ENCODE measurements around the gene AP1B1. TPM values are rescaled to one million over a fixed set of nuclear protein-coding genes. Genes with fewer than 3 reads are reported as not detected.
A peak's percentile ranks its signal among the peaks of the same experiment; 100 is the strongest.

The AP1B1 gene
- total RNA-seq, 1 experiment from 2014 or later, result 64.1 TPM

- no peak for DNase-seq (ENCODE audit: low read depth)
These were observed 55.4 kb downstream of the AP1B1 start for GRCh38 chr22:29332886-29333496.

DNA sequence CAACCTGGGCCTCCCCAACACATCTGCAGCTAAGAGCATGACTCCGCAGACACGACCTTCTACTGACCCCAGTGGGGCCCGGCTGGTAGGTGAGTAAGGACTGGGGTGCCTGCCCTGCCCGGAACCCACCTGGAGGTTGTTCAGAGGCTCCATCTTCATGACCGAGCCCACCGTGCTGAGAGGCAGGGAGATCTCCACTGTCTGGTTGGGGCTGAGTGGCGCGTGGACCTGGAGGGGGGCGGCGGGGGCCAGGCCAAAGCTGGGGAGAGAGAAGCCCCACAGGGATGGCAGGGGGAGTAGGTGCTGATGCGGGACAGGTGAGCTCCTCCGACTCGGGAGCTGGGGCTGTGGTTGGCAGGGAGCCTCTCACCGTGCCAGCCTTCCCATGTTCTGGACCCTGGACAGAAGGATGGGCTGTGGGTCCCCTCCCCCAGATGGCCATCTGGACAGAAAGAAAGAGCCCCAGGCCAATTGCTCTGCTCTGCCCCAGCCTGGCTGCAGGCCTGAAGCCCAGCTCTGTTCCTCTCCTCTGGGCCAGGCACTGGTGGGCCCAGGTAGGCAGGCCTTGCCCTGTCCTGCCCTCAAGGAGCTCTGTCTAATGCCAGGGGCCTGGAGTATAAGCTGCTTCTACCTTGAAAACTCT lies 56.6 kb downstream of the AP1B1 start:
- no peak for DNase-seq (ENCODE audit: low read depth)

DNA sequence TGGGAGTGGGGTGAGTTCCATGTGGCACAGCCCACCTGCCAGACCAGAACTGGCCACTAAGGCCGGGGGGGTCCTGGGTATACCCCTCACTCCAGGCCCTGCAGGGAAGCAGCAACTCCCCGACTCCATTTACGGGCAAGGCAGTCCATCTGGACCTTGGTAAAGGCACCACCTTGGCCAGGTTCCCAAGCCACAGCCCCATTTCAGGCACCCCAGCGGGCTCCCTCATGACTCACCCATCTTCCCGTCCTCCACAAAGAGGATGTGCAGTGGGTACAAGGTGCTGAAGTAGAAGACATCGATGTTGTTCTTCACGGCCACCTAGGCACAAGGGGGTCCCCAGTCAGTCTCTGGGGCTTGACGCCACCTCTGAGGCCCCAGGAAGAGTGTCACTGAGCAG lies 57.2 kb downstream of the AP1B1 start:
- no peak for DNase-seq (ENCODE audit: low read depth)

- no peak for DNase-seq (ENCODE audit: low read depth)
These were observed 57.6 kb downstream of the AP1B1 start for GRCh38 chr22:29330753-29331152.

DNA sequence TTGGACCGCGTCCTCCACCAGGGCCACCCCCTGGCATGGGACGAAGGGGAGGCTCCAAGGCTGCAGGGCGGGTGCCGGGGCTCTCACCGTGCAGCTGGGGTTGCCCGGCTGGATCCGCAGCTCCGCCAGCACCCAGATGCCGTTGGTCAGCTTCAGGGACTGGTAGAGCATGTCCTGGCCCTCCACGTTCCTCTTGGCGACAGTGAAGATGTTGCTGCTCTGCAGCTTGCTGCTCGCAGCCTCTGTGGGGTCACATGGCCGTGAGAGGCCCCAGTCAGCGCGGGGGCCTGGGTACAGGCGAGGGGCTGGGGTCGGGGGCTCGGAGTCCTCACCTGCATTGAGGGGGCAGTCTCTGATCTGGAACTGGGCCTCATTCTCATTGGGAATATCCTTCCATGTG lies 58.1 kb downstream of the AP1B1 start:
- DNase-seq (ENCODE audit: low read depth), result no peak

DNA sequence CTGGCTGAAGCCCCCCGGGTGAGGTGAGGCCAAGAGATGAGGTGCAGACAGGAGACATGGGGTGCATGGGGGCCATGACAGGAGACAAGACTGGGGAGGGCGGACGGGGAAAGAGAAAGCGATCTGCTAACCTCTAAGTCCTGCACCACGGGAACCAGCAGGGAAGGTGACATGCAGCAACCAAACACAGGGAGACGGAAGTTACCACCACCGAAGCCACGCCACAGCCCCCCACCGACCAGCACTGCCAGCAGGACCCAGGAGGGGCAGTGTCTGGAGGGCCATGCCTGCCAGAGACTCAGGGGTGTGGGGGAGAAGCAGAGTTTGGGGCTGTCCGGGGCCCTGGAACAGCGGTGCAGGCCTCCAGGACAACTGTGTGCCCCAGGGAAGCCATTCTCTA lies 58.8 kb downstream of the AP1B1 start:
- DNase-seq (ENCODE audit: low read depth), result no peak

DNA sequence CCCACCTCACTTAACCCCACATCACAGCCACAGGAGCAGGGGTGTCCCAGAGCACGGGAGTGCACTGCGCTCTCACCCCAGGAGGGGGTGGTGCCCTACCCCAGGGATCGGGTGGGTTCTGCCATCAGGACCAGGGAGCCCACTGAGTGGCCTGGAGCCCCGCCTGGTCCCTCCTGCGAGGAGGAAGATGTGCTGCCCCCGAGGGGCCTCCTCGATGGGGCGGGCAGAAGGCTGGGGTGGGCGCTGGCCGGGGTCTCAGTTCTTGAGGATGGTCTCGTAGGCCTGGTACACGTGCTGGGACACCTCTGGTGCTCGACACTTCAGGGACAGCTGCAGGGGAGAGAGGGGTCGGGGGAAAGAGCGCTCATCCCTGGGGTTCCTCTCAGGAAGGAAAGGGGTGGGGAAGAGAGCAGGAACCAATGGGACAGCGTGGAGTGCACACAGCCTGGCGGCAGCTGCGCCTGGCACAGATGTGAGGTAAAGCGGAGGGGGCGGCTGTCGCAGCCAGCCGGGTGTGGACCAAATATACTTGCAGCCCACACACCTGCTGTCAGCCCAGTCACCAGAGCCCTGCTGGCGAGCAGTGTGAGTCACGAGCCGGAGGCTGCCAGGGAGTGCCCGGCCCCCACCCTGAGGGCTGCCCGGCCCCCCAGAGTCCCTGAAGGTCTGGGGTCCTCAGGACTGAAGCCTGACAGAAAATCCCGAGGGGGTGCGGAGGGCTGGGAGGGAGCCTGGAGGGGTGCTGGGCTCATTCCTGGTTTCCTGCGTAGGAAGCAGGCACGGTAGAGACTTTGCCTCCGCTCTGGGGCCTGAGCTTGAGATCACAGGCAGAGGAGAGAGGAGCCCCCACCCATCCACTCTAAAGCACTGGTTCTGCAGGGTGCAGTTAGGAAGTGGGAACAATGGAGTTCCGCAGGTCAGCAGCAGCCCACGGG lies 59.5 kb downstream of the AP1B1 start:
- DNase-seq (ENCODE audit: low read depth), result peak; percentile 75

- DNase-seq (ENCODE audit: low read depth), result no peak
These were observed 60.3 kb downstream of the AP1B1 start for GRCh38 chr22:29328055-29328454.

- DNase-seq (ENCODE audit: low read depth), result no peak
These were observed 61.1 kb downstream of the AP1B1 start for GRCh38 chr22:29327089-29327764.

DNA sequence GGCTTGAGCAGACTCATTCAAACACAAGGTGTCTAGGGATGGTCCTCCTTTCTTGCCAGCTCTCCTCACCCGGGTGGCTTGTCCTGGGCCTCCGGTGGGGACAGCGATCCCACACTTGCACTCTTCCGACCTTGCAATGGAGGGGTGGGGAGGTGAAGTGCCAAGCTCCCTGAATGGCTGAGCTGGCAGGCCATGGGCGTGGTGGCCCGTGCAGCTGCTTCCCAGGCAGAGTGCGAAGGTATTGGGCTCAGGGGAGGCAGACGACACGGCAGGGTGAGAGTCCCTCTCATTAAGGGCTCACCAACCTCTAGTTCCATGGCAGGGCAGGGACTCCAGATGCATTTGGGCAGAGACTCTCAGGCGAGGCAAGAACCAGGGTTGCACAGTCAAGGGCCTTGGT lies 61.9 kb downstream of the AP1B1 start:
- DNase-seq (ENCODE audit: low read depth), result no peak

- DNase-seq (ENCODE audit: low read depth), result no peak
These were observed 62.5 kb downstream of the AP1B1 start for GRCh38 chr22:29325785-29326315.

DNA sequence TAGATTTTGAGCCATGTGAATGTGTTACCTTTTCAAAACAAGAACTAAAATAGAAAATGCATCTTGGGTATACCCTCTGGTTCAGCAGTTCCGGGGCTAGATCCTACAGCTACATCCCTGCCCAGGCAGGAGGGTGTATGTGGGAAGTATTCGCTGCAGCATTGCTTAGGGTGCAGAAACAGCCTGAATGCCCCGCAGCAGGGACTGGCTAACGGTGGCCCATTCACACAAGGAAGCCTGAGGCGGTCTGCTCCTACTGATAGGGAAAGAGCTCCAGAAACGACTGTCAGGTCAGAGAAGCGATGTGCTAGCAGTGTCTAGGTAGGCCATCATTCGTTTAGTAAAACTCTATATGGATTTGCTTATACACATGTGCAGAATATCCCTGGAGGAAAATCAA lies 63.0 kb downstream of the AP1B1 start:
- no peak for DNase-seq (ENCODE audit: low read depth)

DNA sequence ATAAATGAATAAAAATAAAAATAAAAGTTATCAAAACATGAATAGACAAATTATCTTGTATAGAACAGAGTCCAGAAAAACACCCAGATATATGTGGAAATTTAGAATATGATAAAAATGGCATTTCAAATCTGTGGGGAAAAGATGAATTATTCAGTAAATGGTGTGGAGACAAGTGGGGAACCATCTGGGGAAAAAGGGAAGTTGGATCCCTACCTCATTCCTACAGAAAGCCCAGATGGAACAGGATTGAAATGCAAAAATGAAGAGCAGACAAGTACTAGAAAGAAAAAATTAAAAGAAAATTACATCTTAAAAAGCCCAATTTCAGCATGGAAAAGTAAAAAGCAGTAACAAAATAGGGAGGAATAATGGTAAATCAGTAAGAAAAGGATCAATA lies 64.7 kb downstream of the AP1B1 start:
- no peak for DNase-seq (ENCODE audit: low read depth)

GRCh38 chr22:29320546-29320945 lies 67.8 kb downstream of the AP1B1 start:
- no peak for DNase-seq (ENCODE audit: low read depth)

DNA sequence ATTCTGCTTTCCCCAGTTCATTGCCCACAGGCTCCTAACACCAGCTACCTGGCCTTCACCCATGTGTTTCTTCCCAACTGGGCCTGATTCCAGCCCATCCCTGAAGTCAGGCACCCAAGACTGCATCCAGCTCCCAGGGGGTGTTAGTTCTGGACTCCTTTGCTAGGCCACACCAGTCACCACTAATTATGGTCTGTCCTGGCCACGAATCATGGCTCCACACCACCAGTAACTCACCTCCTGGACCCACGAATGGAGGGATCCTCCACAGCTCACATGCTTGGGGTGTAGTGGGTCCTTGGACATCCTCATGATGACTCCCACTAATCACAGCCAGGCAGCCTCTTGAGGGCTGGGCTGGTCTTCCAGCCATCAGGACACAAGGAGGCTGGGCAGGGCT lies 69.3 kb downstream of the AP1B1 start:
- DNase-seq (ENCODE audit: low read depth), result no peak

GRCh38 chr22:29317827-29318454 lies 70.4 kb downstream of the AP1B1 start:
- DNase-seq (ENCODE audit: low read depth), result no peak

- DNase-seq (ENCODE audit: low read depth), result no peak
These were observed 72.1 kb downstream of the AP1B1 start for GRCh38 chr22:29316141-29316828.

- DNase-seq (ENCODE audit: low read depth), result no peak
These were observed 72.9 kb downstream of the AP1B1 start, which contains the start of gene RASL10A for GRCh38 chr22:29315286-29316140. Gene RASL10A (minus strand): TSS chr22:29315697. CDS start chr22:29315246, 451 bp downstream.

DNA sequence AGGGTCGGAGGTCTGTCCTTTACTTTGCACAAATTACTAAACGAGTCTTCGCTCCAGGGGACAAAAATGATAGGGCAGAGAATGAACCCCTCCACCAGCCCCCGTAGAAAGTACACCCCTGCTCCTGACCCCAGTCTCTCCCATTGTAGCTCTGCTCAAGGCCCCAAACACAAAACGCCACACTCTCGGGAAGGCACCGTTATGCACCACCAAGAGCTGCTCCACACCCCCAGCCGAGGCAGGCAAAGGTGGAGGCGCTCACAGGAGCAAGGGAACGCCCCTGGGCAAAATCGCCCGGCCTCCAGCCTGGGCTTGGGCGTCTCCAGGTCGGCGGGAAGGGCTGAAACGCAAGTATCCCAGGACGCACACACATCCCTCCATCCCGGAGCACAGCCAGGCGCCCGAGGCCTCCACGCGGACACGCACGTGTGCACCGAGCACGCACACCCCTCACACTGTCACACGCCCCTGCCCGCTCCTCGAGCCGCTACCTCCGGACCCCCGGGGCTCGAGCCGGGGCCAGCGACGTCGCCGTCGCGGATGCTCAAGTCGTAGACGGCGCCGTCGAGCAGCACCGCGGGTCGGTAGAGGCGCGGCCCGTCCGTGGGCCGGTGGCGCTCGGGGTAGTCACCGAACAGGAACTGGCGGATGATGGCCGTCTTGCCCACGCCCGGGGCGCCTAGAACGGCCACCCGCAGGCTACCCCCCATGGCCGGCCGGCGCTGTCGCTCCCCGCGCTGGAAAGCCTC lies 73.7 kb downstream of the AP1B1 start:
- no peak for DNase-seq (ENCODE audit: low read depth)

Measured in LHCN-M2 (cell line).